AG04449 (cell line): ENCODE measurements around the gene ARHGAP26.

Source experiments
- CTCF ChIA-PET: fragments of 350-600 bp; formaldehyde crosslinking; extraction: SDS; loops from one replicate; lab custom pipeline; 2021; ENCODE audit warnings: antibody characterized with exemption; lab: Yijun Ruan, JAX
- POLR2A ChIA-PET: fragments of 400-600, 350-600 bp; formaldehyde crosslinking; extraction: SDS; loops from one replicate; lab custom pipeline; 2020; ENCODE audit warnings: antibody characterized with exemption, inconsistent platforms; lab: Yijun Ruan, JAX
- DNase-seq: peaks from one replicate; pipeline ENCODE4 v3.0.0-alpha.2; 2010; ENCODE audit warnings: low read depth, low spot score
- H3K4me3 ChIP-seq: 2 replicates; pipeline ENCODE4 v1.5.1; 2011; ENCODE audit warnings: low read depth, mild to moderate bottlenecking, control low read depth, low read length
- TF ChIP-seq, protein P1 (sequence below): IDR thresholded peaks from one replicate; pipeline ENCODE4 v1.5.1; 2011; ENCODE audit warnings: mild to moderate bottlenecking, moderate library complexity, low read length, control low read depth, inconsistent platforms; ENCODE audit not compliant: insufficient read depth; ENCODE audit errors: missing control alignments

The ARHGAP26 gene

DNA sequence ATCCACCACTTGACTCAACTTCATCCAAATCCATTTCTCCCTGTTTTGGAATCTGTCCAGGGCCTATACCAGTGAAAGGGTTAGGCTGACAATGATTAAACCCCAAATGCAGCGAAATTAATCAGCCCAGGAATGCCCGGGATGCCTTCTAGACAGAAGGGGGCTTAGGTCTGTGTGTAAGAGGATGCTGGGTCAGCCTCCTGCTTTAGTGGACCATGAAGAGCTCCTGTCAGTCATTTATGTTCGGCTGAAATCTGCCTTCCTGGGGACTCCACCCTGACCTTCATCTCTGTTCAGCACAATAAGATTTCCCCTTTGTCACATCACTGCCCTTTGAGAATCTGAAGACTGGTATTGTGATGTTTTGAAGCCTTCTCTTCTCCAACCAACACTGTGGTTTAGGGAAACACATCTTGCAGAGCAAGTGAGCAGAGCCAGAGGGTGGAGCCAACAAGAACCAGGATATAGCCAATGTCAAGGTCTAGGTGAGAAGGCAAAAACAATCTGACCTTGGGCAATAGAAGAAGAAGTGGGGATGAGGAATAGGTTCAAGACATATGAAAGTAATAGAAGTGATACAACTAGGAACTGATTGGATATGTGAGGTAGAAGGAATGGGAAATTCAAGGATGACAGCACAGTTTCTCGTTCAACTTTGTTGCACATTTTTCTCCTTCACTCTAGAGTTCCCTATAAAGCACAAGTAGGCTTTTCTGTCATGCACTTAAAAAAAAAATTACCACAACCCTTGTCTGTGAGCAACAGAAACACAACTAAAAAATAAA is 234.4 kb downstream of the ARHGAP26 start:
- POLR2A ChIA-PET, result interaction anchor here (0.6 kb wide), 1 partner anchor 33 kb away, joined by 3 read pairs; no protein-coding TSS in a partner anchor
- no peak for DNase-seq
- H3K4me3 ChIP-seq, result no peak overlapping the region

DNA sequence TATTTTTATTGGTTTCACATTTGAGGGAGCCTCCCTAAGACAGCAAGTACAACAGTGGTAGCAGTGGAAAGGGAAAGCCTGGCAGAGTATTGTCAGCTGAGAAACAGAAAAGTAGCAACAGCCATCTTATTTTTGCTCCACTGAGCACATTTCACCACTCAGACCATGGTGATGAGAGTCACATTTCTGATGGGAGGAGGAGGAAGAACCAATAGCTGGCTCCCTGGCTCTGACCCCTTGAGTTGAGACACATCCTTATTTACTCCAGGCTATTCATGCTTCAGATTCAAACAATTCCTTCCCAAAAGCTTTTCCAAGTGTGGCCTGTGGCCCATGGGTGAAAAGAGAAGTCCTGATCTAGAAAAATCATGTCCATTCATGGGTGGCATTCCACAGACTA is 236.3 kb downstream of the ARHGAP26 start:
- CTCF ChIA-PET, result interaction anchor here (0.8 kb wide), 1 partner anchor 35 kb away, joined by 3 read pairs; no protein-coding TSS in a partner anchor
- no peak overlapping the region for H3K4me3 ChIP-seq
- no peak for DNase-seq
- POLR2A ChIA-PET, result no interaction called here
- TF ChIP-seq, protein P1, sequence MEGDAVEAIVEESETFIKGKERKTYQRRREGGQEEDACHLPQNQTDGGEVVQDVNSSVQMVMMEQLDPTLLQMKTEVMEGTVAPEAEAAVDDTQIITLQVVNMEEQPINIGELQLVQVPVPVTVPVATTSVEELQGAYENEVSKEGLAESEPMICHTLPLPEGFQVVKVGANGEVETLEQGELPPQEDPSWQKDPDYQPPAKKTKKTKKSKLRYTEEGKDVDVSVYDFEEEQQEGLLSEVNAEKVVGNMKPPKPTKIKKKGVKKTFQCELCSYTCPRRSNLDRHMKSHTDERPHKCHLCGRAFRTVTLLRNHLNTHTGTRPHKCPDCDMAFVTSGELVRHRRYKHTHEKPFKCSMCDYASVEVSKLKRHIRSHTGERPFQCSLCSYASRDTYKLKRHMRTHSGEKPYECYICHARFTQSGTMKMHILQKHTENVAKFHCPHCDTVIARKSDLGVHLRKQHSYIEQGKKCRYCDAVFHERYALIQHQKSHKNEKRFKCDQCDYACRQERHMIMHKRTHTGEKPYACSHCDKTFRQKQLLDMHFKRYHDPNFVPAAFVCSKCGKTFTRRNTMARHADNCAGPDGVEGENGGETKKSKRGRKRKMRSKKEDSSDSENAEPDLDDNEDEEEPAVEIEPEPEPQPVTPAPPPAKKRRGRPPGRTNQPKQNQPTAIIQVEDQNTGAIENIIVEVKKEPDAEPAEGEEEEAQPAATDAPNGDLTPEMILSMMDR, result no peak

More for the DNA sequence above, 234.4 kb downstream of the ARHGAP26 start:
- CTCF ChIA-PET, result interaction anchor here (1.0 to 1.1 kb wide), 2 partner anchors 84 to 1166 kb away, joined by 4 read pairs; partner anchors contain the start of genes KCTD16 and YIPF5
- TF ChIP-seq, protein P1, result no peak

DNA sequence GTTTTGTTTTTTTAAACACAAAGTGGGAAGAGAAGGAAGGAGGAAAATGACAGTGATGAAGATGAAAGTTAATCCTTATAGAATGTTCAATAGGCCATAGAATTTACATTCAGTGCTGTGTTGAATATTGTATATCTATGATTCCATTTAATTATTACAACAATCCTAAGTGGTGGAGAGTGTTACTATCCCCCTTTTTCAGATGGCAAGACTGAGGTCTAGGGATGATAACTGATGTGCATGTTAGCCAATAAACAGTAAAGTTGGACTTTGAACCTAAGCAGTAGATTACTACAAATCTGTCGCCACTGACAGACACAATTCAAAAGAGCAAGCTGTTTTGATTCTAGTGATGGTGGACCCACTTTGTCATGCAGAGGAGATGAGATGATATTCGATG is 237.9 kb downstream of the ARHGAP26 start:
- DNase-seq, result no peak
- TF ChIP-seq, protein P1, result no peak
- ChIA-PET POLR2A (no interaction called here), CTCF (no interaction called here)
- H3K4me3 ChIP-seq, result no peak overlapping the region

DNA sequence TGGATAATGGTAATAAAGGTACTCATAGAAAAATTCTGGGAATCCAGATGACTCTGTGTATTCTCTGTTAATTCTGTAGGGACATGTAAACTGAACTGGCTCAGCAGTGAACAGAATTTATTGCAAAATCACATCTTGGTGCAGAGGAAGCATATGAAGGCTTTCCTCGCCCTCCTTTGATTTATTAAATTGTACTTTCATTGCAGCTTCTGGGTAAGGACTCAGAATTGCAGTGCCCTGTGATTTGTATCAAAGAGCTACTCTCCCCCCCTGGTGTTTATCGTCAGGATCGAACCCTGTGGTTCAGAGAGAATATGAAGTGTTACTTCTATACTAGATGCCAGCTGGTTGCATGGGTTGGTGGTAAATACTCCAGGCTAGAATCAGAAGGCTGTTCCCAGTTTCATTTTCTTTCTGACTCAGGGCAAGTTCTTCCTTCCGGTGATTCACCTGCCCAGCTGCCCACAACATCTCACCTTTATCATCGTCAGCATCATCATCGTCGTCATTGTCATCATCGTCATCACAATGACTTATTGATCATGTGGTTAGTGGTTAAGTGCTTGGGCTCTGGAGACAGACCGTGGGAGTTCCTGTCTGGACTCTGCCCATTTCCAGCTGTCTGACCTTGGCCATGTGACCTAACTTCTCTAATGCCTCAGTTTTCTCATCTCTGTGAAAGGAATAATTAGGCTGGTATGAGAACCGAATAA is 238.8 kb downstream of the ARHGAP26 start:
- H3K4me3 ChIP-seq, result peak overlapping the region; percentile 29
- TF ChIP-seq, protein P1, result no peak
- ChIA-PET POLR2A (no interaction called here), CTCF (interaction anchor here (0.8 to 1.6 kb wide), 3 partner anchors 9 to 88 kb away, joined by 3 read pairs; no protein-coding TSS in a partner anchor)
- DNase-seq, result peak; percentile 77

DNA sequence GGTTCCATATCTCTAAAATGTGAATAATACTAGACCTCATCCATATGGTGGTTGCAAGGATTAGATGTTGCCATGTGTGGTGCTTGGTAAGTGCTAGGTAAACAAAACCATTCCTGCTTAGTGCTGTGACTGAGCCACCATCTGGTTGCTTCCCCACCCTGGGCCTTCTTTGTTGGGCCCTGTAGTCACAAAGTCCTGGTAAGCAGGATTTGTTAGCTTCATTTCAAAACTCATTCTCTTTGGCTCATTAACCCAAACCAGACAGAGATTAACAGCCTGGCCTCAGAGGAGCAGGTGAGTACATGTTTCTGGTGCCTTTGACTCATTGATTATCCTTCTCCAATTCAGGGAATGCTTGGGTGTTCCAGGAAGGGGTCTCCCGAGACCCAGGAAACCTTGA is 240.2 kb downstream of the ARHGAP26 start:
- ChIA-PET POLR2A (no interaction called here), CTCF (interaction anchor here (0.7 kb wide), 1 partner anchor 393 kb away, joined by 3 read pairs; the partner anchor contains the start of gene NR3C1)
- TF ChIP-seq, protein P1, result no peak
- H3K4me3 ChIP-seq, result no peak overlapping the region
- DNase-seq, result no peak

DNA sequence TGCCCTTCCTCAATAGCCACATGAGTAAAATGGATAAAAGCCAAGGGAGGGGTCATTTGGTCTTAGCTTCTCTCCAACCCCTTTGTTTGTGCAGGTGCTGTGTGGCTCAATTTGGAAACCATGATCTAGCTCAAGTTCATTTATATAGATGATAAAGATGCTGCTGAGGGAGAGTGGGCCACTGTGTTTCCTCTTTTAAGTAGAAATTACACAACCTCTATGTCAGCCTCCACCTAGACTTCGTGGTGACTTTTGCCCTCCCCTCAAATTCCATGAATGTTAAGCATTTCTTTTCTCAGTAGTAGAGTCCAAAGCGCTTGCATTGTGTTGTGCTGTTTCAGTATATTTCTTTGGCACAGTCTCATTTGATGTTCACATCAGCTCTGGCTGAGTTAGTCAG is 241.4 kb downstream of the ARHGAP26 start:
- POLR2A ChIA-PET, result no interaction called here
- CTCF ChIA-PET, result no interaction called here
- DNase-seq, result no peak
- no peak overlapping the region for H3K4me3 ChIP-seq
- TF ChIP-seq, protein P1, result no peak
